K562 (cell line): ENCODE measurements around the gene KCNK1. TPM values are rescaled to one million over a fixed set of nuclear protein-coding genes. Genes with fewer than 3 reads are reported as not detected.
A peak's percentile ranks its signal among the peaks of the same experiment; 100 is the strongest.

Experiments used
- ADNP ChIP-seq: fragments of 200-800 bp; sonication (Bioruptor generic); IDR thresholded peaks from 2 replicates; pipeline ENCODE4 v1.6.1; 2016; ENCODE audit warnings: missing genetic modification characterization, missing compliant biosample characterization
- CBFA2T2 ChIP-seq: fragments of 450-650 bp; conservative IDR thresholded peaks from 2 replicates; pipeline ENCODE4 v1.6.1; 2017; ENCODE audit warnings: mild to moderate bottlenecking
- ELF4 ChIP-seq: fragments of 450-650 bp; formaldehyde crosslinking; IDR thresholded peaks from 2 replicates; pipeline ENCODE4 v1.4.0; 2022; ENCODE audit warnings: missing genetic modification characterization
- HNRNPK ChIP-seq: fragments of 200-400 bp; formaldehyde crosslinking; IDR thresholded peaks from one replicate; pipeline ENCODE4 v1.6.1; 2018; ENCODE audit warnings: mild to moderate bottlenecking, low read depth, low read length; ENCODE audit not compliant: poor library complexity, severe bottlenecking
- IFI16 ChIP-seq: fragments of 250-450 bp; sonication (Bioruptor Pico); IDR thresholded peaks from 2 replicates; pipeline ENCODE4 v2.1.2; 2022; ENCODE audit warnings: mild to moderate bottlenecking, inconsistent platforms
- KLF1 ChIP-seq: fragments of 450-650 bp; IDR thresholded peaks from 2 replicates; pipeline ENCODE4 v1.6.1; 2016; ENCODE audit warnings: missing genetic modification characterization, missing compliant biosample characterization
- KLF13 ChIP-seq: fragments of 450-650 bp; IDR thresholded peaks from 2 replicates; pipeline ENCODE4 v1.6.1; 2016; ENCODE audit warnings: missing genetic modification characterization, low read depth, mild to moderate bottlenecking, missing compliant biosample characterization, moderate library complexity, borderline replicate concordance
- LEF1 ChIP-seq: fragments of 450-650 bp; IDR thresholded peaks from 2 replicates; pipeline ENCODE4 v1.6.1; 2016; ENCODE audit warnings: mild to moderate bottlenecking
- NFATC3 ChIP-seq: fragments of 450-650 bp; IDR thresholded peaks from 2 replicates; pipeline ENCODE4 v1.6.1; 2017; ENCODE audit warnings: mild to moderate bottlenecking
- PCBP2 ChIP-seq: fragments of 200-400 bp; formaldehyde crosslinking; IDR thresholded peaks from 2 replicates; pipeline ENCODE4 v1.6.1; 2018; ENCODE audit warnings: low read length, low read depth, mild to moderate bottlenecking, moderate library complexity; ENCODE audit not compliant: poor library complexity, severe bottlenecking
- RBM15 ChIP-seq: fragments of 200-400 bp; formaldehyde crosslinking; IDR thresholded peaks from 2 replicates; pipeline ENCODE4 v1.6.1; 2018; ENCODE audit warnings: mild to moderate bottlenecking, low read length, moderate library complexity; ENCODE audit not compliant: insufficient read depth
- RBM25 ChIP-seq: fragments of 200-400 bp; formaldehyde crosslinking; IDR thresholded peaks from 2 replicates; pipeline ENCODE4 v1.6.1; 2018; ENCODE audit warnings: low read length, low read depth, moderate library complexity; ENCODE audit not compliant: severe bottlenecking
- SIX5 ChIP-seq, 2 experiments: IDR thresholded peaks; 2 replicates each; pipeline ENCODE4 v1.6.1; 2011; ENCODE audit warnings: low read length in 2 of 2, borderline replicate concordance in 1 of 2, low read depth in 1 of 2, mild to moderate bottlenecking in 1 of 2, moderate library complexity in 1 of 2; ENCODE audit not compliant: insufficient read depth in 1 of 2
- SMAD3 ChIP-seq: fragments of 450-650 bp; formaldehyde crosslinking; conservative IDR thresholded peaks from 2 replicates; pipeline ENCODE4 v1.4.0; 2020; ENCODE audit warnings: mild to moderate bottlenecking
- SP1 ChIP-seq: sonication (generic); formaldehyde crosslinking; IDR thresholded peaks from 2 replicates; pipeline ENCODE4 v1.8.1; 2022; ENCODE audit warnings: mild to moderate bottlenecking, missing genetic modification reagents
- STAT5A ChIP-seq: IDR thresholded peaks from 2 replicates; pipeline ENCODE4 v1.6.1; 2012; ENCODE audit warnings: low read length, inconsistent platforms, borderline replicate concordance
- polyA plus RNA-seq, 8 experiments: library from polyadenylated mRNA; depleted of rRNA in 4 of 8; stranded (reverse) in 5 of 8; unstranded in 3 of 8; fragments of >200 nt; fragmentation: Nextera tagmentation in 2 of 8; fragmentation: Illumina TruSeq in 1 of 8; extraction: Ambion mirVana in 2 of 8; extraction: Trizol in 1 of 8; gene quantifications; 2 replicates each; pipeline versions ENCODE4 v1.2.1 to v1.2.3, GENCODE V29; 2011 to 2014; ENCODE audit warnings: inconsistent platforms in 1 of 8, missing spikeins in 1 of 8
- total RNA-seq, 7 experiments: library from RNA; depleted of rRNA in 6 of 7; stranded (reverse); fragments of >200 nt in 6 of 7; fragmentation: Illumina TruSeq in 2 of 7; extraction: Trizol in 2 of 7; gene quantifications; 2 replicates each; pipeline versions ENCODE4 v1.2.1 to v1.2.3, GENCODE V29; 2011 to 2021; ENCODE audit warnings: low replicate concordance in 1 of 7
- TF ChIP-seq, protein P1 (sequence below): IDR thresholded peaks from 2 replicates; pipeline ENCODE4 v1.6.1; 2012; ENCODE audit warnings: low read depth, low read length, improper control_type of control experiment, borderline replicate concordance
- TF ChIP-seq, protein P2 (sequence below), 2 experiments: IDR thresholded peaks in 1 of 2; conservative IDR thresholded peaks in 1 of 2; 2 replicates each; pipeline ENCODE4 v1.6.1; 2016; ENCODE audit warnings: low read depth in 2 of 2, mild to moderate bottlenecking in 1 of 2, missing compliant biosample characterization in 1 of 2, missing genetic modification characterization in 1 of 2, moderate library complexity in 1 of 2
- TF ChIP-seq, protein P3 (sequence below): fragments of 450-650 bp; formaldehyde crosslinking; IDR thresholded peaks from 2 replicates; pipeline ENCODE4 v1.4.0; 2020; ENCODE audit warnings: mild to moderate bottlenecking, moderate library complexity

Gene KCNK1
- total and polyA plus RNA-seq, 9 of the 15 experiments (the other 6 are each of a cell fraction or from before 2014, with no cell fraction given): 3.1 to 22.7 (median 6.0) TPM

DNA sequence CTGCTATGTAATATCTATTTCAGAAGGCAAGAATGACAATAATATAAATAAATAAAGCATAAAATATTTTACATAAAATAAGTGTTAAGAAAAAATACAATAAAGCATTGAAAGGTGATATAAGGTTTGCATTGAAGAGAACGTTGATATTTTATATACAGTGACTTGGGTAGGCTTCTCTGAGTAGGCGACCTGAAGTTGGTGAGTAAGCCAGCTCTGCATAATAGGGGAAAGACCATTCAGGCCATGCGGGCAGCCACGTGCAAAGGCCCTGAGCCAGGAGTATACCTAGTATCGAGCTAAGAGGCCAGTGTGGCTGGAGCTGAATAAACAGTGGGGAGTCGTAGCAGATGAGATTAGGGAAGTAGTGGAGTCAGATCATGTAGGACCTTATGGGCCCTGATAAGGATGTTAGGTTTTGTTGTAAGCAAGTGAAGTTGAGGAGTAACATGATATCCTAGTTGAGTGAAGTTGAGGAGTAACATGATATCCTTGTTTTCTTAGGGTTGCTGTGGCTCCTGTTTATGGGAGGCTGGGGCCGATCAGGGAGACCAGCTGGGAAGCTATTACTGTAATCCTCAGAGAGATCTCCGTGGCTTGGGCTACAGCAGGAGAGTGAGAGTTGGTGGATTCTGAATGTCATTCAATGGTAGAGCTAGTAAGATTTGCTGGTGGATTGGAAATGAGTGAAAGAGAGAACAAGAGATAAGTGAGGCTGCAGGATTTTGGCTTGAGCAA is 22.0 kb downstream of the KCNK1 start (continued):
- TF ChIP-seq KLF13 (0 out of 2 replicates have a peak, but pooled peaks have one; percentile 55), RBM25 (peak; percentile 17), ELF4 (peak; percentile 89), NFATC3 (peak; percentile 43; the same call in 1 of the 2 replicates), SIX5 (IDR thresholded peaks at IDR 0.05; ENCODE audit: borderline replicate concordance in 1 of 2, insufficient read depth in 1 of 2, low read depth in 1 of 2, low read length in 2 of 2) (peak; percentile 40 to 47; a peak in 2 of 4 replicates), SMAD3 (CRISPR knock-in tag) (0 out of 2 replicates have a peak, but pooled peaks have one; percentile 40), PCBP2 (no peak), IFI16 (CRISPR knock-in tag) (no peak), ADNP (tag) (peak; percentile 85), HNRNPK (no peak), STAT5A (peak; percentile 96), RBM15 (no peak), SP1 (peak; percentile 87), CBFA2T2 (peak; percentile 99), KLF1 (tag) (no peak), LEF1 (peak; percentile 99)
- TF ChIP-seq, protein P1, sequence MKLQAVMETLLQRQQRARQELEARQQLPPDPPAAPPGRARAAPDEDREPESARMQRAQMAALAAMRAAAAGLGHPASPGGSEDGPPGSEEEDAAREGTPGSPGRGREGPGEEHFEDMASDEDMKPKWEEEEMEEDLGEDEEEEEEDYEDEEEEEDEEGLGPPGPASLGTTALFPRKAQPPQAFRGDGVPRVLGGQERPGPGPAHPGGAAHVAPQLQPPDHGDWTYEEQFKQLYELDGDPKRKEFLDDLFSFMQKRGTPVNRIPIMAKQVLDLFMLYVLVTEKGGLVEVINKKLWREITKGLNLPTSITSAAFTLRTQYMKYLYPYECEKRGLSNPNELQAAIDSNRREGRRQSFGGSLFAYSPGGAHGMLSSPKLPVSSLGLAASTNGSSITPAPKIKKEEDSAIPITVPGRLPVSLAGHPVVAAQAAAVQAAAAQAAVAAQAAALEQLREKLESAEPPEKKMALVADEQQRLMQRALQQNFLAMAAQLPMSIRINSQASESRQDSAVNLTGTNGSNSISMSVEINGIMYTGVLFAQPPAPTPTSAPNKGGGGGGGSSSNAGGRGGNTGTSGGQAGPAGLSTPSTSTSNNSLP: peak; percentile 97
- TF ChIP-seq, protein P2, sequence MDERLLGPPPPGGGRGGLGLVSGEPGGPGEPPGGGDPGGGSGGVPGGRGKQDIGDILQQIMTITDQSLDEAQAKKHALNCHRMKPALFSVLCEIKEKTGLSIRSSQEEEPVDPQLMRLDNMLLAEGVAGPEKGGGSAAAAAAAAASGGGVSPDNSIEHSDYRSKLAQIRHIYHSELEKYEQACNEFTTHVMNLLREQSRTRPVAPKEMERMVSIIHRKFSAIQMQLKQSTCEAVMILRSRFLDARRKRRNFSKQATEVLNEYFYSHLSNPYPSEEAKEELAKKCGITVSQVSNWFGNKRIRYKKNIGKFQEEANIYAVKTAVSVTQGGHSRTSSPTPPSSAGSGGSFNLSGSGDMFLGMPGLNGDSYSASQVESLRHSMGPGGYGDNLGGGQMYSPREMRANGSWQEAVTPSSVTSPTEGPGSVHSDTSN (CRISPR knock-in tag; IDR thresholded peaks at IDR 0.05; ENCODE audit: low read depth): no peak
- TF ChIP-seq, protein P2 (tag; conservative IDR thresholded peaks at IDR 0.05; ENCODE audit: low read depth): peak; percentile 81
- TF ChIP-seq, protein P3, sequence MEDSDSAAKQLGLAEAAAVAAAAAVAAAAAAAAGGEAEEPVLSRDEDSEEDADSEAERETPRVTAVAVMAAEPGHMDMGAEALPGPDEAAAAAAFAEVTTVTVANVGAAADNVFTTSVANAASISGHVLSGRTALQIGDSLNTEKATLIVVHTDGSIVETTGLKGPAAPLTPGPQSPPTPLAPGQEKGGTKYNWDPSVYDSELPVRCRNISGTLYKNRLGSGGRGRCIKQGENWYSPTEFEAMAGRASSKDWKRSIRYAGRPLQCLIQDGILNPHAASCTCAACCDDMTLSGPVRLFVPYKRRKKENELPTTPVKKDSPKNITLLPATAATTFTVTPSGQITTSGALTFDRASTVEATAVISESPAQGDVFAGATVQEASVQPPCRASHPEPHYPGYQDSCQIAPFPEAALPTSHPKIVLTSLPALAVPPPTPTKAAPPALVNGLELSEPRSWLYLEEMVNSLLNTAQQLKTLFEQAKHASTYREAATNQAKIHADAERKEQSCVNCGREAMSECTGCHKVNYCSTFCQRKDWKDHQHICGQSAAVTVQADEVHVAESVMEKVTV (CRISPR knock-in tag): no peak
